ENCODE results near the gene RDH13.
A peak's percentile ranks its signal among the peaks of the same experiment; 100 is the strongest.
"Not testable (repeated sequence)": the region's sequence is repeated elsewhere in the genome, so short reads cannot be mapped to it uniquely, and the experiment has no call there.

RDH13 gene

GRCh38 chr19:55044771-55045716 is 17.9 kb downstream of the RDH13 start:
- DNase-seq (ENCODE audit: low spot score) = no peak

DNA sequence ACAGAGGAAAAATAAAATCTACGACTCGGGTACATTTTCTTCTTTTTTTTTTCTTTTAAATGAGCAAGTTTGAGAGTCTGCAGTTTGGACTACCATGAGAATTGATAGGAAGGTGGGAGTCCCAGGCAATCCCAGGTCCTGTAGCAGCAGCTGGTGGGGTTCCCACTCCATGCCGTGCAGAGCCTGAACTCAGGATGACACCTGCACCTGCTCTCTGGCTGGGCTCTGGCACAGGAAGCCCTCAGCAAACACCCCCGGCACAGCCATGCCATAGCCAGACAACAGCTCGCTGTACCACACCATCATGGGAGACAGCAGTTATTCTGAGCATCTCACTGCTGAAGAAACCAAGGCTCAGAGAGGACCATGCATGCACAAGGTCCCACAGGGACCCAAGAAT is 18.7 kb downstream of the RDH13 start:
- no peak for DNase-seq (ENCODE audit: low spot score)

- no peak for DNase-seq (ENCODE audit: low spot score)
Measured at GRCh38 chr19:55042688-55043087, 20.3 kb downstream of the RDH13 start.

DNA sequence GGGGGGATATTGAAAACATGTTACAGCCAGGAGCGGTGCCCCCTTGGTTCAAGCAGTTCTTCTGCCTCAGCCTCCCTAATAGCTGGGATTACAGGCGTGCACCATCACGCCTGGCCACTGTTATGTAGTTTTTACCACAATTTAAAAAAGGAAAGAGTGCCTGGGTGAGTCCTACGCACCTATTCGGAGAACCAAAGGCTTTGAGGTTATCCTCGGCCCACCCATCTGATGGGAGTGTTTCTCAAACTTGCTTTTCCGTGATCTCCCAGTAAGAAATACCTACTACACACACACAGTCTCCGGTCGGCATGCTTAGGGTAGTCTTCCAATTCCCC is 20.6 kb downstream of the RDH13 start:
- no peak for DNase-seq (ENCODE audit: low spot score)

- no peak for DNase-seq (ENCODE audit: low spot score)
Measured at GRCh38 chr19:55041627-55042343, 21.2 kb downstream of the RDH13 start.

DNA sequence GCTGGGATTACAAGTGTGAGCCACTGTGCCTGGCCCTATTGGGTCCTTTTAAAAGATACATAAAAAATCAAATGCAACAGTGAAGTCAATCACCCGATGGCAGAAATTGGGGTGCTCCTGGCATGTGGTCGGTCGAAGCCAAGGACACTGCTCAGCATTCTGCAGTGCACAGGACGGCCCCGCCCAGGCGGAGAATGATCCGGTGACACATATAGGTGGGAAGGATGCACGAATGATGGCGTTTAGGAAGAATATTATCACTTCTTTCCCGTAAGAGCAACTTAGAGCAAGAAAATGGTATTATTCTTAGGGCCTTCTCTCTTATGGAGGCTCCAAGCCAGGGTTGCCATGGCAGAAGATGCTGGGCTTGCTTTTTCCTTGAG is 21.7 kb downstream of the RDH13 start:
- DNase-seq (ENCODE audit: low spot score) = no peak

- not testable (repeated sequence) for DNase-seq (ENCODE audit: low spot score)
Measured at GRCh38 chr19:55040654-55041053, 22.3 kb downstream of the RDH13 start.

- not testable (repeated sequence) for DNase-seq (ENCODE audit: low spot score)
Measured at GRCh38 chr19:55037603-55038002, 25.3 kb downstream of the RDH13 start.

DNA sequence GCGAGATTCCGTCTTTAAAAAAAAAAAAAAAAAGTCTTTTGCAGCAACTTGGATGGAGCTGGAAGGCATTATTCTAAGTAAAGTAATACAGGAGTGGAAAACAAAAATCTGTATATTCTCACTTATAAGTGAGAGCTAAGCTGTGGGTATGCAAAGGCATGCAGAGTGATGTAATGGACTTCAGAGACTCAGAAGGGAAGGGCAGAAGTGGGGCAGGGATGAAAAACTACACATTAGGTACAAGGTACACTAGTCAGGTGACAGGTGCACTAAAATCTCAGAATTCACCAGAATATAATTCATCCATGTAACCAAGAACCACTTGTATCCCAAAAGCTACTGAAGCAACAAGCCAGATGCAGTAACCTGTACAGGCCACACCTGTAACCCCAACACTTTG is 26.9 kb downstream of the RDH13 start:
- DNase-seq (ENCODE audit: low spot score) = no peak

- no peak for DNase-seq (ENCODE audit: low spot score)
Measured at GRCh38 chr19:55034751-55035150, 28.2 kb downstream of the RDH13 start.

- not testable (repeated sequence) for DNase-seq (ENCODE audit: low spot score)
Measured at GRCh38 chr19:55032976-55033643, 29.8 kb downstream of the RDH13 start.

GRCh38 chr19:55032170-55032800 is 30.7 kb downstream of the RDH13 start:
- no peak for DNase-seq (ENCODE audit: low spot score)

- DNase-seq (ENCODE audit: low spot score) = no peak
Measured at GRCh38 chr19:55031178-55031577, 31.8 kb downstream of the RDH13 start.

- no peak for DNase-seq (ENCODE audit: low spot score)
Measured at GRCh38 chr19:55028757-55029156, 34.2 kb downstream of the RDH13 start.

- DNase-seq (ENCODE audit: low spot score) = peak; percentile 19
Measured at GRCh38 chr19:55027472-55028337, 35.2 kb downstream of the RDH13 start.

DNA sequence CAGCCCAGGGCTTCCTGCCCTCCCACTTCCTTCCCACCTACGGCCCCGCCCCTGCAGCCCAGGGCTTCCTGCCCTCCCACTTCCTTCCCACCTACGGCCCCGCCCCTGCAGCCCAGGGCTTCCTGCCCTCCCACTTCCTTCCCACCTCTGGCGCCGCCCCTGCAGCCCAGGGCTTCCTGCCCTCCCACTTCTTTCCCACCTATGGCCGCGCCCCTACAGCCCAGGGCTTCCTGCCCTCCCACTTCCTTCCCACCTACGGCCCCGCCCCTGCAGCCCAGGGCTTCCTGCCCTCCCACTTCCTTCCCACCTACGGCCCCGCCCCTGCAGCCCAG is 35.8 kb downstream of the RDH13 start:
- DNase-seq (ENCODE audit: low spot score) = not testable (repeated sequence)

DNA sequence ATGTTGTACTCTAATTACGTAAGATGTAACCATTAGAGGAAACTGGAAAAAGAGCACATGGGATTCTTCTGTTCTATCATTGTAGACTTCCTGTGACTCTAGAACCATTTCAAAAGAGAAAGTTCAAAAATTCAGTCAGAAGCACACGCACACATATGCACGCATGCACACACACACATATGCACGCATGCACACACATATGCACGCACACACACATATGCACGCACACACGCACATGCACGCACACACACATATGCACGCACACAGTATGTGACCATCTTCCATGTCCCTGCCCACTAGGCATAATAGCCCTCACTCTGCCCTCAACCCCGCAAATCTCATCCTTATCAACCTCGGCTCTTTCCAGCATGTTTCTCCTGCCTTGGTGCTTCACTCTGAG is 38.8 kb downstream of the RDH13 start:
- no peak for DNase-seq (ENCODE audit: low spot score)

- not testable (repeated sequence) for DNase-seq (ENCODE audit: low spot score)
Measured at GRCh38 chr19:55020351-55020750, 42.6 kb downstream of the RDH13 start.

- DNase-seq (ENCODE audit: low spot score) = no peak
Measured at GRCh38 chr19:55018633-55019032, 44.3 kb downstream of the RDH13 start.

GRCh38 chr19:55018216-55018615 is 44.7 kb downstream of the RDH13 start:
- no peak for DNase-seq (ENCODE audit: low spot score)

- no peak for DNase-seq (ENCODE audit: low spot score)
Measured at GRCh38 chr19:55016017-55016416, 46.9 kb downstream of the RDH13 start.
